ENCODE data around the gene MVD.

Gene MVD

GRCh38 chr16:88606148-88606757 lies 56.6 kb downstream of the MVD start:
- DNase-seq (ENCODE audit: low read depth), result no peak

- no peak for DNase-seq (ENCODE audit: low read depth)
These were observed 57.4 kb downstream of the MVD start for GRCh38 chr16:88605186-88606147.

- no peak for DNase-seq (ENCODE audit: low read depth)
These were observed 60.8 kb downstream of the MVD start for GRCh38 chr16:88602091-88602490.
